Measurements from ENCODE around the gene AQP3. TPM values are rescaled to one million over a fixed set of nuclear protein-coding genes. Genes with fewer than 3 reads are reported as not detected.
"Not testable (repeated sequence)": the region's sequence is repeated elsewhere in the genome, so short reads cannot be mapped to it uniquely, and the experiment has no call there.

Gene AQP3
- total RNA-seq, 1 donor from 2014 or later = 1.1 TPM

DNA sequence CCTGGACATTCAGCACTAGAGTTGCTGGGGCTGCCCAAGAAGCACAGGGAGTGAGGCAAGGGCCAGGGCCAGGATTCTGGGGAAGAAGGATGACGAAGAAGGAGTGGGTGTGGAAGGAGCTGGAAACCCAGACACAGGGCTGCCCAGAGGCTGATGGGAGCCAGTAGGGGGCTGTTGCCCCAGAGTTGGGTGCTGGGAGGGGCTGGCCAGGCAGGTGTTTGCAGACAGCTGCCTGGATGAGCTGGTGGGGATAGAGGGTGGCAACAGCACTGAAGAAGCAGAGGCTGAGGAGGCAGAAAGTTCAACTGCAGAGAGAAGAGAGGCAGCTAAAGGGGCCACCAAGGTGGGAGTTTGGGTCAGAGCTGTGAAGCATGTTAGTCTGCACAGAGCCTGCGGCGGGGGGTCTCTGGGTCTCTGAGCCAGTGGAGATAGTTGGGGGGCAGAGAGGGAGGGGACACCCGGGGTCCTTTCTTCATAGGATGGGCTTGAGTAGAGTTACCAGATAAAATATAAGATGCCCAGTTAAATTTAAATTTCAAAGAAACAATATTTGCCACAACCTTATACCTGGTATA is 42.5 kb downstream of the AQP3 start:
- TF ChIP-seq, protein P1, sequence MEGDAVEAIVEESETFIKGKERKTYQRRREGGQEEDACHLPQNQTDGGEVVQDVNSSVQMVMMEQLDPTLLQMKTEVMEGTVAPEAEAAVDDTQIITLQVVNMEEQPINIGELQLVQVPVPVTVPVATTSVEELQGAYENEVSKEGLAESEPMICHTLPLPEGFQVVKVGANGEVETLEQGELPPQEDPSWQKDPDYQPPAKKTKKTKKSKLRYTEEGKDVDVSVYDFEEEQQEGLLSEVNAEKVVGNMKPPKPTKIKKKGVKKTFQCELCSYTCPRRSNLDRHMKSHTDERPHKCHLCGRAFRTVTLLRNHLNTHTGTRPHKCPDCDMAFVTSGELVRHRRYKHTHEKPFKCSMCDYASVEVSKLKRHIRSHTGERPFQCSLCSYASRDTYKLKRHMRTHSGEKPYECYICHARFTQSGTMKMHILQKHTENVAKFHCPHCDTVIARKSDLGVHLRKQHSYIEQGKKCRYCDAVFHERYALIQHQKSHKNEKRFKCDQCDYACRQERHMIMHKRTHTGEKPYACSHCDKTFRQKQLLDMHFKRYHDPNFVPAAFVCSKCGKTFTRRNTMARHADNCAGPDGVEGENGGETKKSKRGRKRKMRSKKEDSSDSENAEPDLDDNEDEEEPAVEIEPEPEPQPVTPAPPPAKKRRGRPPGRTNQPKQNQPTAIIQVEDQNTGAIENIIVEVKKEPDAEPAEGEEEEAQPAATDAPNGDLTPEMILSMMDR (conservative IDR thresholded peaks at IDR 0.05) = no peak
- no peaks in the 10 kb centered on the region for H3K27me3 Mint-ChIP-seq (ENCODE audit: low read depth)
- H3K36me3 Mint-ChIP-seq (ENCODE audit: low read depth) = no peaks in the 10 kb centered on the region
- no peaks in the 10 kb centered on the region for H3K9me3 Mint-ChIP-seq
- peak overlapping the region; percentile 95 for H3K27ac Mint-ChIP-seq (ENCODE audit: unreplicated experiment)
- no peak for DNase-seq (ENCODE audit: low read depth, low spot score)
- H3K4me3 Mint-ChIP-seq = peak overlapping the region; percentile 28
- peaks cover 28% of the 10 kb centered on the region for H3K4me1 Mint-ChIP-seq

DNA sequence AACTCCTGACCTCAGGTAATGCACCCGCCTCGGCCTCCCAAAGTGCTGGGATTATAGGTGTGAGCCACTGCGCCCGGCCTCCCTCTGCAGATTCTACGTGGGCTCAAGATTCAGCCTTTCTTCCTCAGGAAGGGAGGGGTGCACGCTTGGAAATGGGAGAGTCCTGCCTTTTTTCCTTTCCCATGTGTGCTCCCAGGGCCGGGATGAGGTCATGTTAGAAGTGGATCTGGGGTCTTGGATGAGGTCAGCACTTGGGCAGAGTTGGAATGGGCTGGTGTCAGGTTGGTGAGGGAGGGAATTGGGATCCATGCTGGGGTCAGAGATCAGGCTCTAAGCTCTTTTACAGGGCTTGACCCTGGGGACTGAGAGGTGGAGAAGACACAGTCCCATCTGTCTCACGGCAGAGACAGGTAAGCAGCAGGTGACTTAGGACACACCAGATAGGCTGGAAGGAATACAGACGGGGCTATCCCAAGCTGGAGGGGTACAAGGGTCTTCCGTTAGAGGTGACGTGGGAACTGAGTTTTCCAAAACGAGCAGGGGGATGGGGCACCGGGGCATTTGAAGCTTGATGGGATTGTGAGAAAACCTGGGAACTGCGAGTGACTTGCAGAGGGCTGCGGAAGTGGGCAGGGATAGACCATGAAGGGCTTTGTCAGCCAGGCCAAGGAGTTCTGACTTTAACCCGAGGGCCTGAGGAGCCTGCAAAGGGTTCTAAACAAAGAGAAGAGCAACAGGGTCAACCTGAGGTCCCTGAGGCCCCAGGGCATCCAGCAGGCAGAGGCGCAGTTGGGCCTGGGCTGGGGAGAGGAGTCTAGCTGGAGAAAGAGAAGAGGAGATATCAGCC is 43.2 kb downstream of the AQP3 start:
- peak; percentile 44 for DNase-seq (ENCODE audit: low read depth, low spot score)
- peaks cover 28% of the 10 kb centered on the region for H3K4me1 Mint-ChIP-seq
- no peaks in the 10 kb centered on the region for H3K9me3 Mint-ChIP-seq
- H3K4me3 Mint-ChIP-seq = peak overlapping the region; percentile 28
- no peaks in the 10 kb centered on the region for H3K36me3 Mint-ChIP-seq (ENCODE audit: low read depth)
- peak overlapping the region; percentile 95 for H3K27ac Mint-ChIP-seq (ENCODE audit: unreplicated experiment)
- TF ChIP-seq, protein P1 (conservative IDR thresholded peaks at IDR 0.05) = no peak
- no peaks in the 10 kb centered on the region for H3K27me3 Mint-ChIP-seq (ENCODE audit: low read depth)

DNA sequence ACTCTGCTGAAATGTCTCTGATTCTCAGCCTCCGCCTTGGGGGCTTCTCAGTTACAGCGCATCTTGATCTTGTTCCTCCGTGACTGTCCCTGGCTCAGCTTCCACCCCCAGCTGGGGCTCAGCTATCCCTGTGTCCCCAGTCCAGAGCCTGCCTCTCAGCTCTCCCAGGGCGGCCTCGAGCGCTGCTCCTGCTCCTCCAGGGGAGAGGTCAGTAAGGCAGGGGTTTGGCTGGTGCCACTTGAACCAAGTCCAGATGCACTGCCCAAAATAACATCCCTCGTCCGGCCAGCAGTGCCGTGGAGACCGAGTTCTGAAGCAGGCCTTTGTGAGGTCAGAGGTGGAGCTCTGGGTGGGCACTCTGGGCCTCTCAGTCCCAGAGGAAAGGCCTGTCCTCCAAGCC is 45.0 kb downstream of the AQP3 start, which contains the start of gene AQP7:
Gene AQP7, minus strand, starts transcription at position 198 of the 400 bp plus-strand sequence. CDS start 1,306 bp downstream, outside the sequence.
- H3K27ac Mint-ChIP-seq (ENCODE audit: unreplicated experiment); DNase-seq (ENCODE audit: low read depth, low spot score); H3K27me3 Mint-ChIP-seq (ENCODE audit: low read depth); H3K9me3 Mint-ChIP-seq; H3K36me3 Mint-ChIP-seq (ENCODE audit: low read depth): not testable (repeated sequence)
- Mint-ChIP-seq H3K4me1 (peaks cover 28% of the 10 kb centered on the region), H3K4me3 (peak within 1 kb of the TSS; percentile 23)

DNA sequence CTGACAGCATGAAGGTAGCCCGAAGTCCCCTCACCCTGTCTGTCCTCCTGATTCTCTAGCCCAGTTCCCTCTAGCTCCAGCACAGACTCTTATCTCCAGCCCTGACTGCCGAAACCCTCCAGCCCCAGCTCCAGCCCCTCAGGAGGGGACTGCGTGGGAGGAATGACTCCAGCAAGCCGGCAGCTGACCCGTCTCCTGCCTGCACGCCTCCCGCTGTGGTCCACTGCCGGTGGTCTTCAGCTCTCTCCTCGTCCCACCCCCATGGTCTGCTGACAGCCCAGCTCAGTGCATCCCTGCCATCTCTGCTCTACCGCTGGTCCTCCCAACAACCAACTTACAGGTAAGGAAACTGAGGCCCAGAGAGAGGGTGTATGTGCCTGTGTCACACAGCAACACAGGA is 45.6 kb downstream of the AQP3 start:
- H3K36me3 Mint-ChIP-seq (ENCODE audit: low read depth); DNase-seq (ENCODE audit: low read depth, low spot score); H3K9me3 Mint-ChIP-seq; H3K27me3 Mint-ChIP-seq (ENCODE audit: low read depth); H3K4me3 Mint-ChIP-seq; H3K27ac Mint-ChIP-seq (ENCODE audit: unreplicated experiment): not testable (repeated sequence)
- H3K4me1 Mint-ChIP-seq = peaks cover 28% of the 10 kb centered on the region

DNA sequence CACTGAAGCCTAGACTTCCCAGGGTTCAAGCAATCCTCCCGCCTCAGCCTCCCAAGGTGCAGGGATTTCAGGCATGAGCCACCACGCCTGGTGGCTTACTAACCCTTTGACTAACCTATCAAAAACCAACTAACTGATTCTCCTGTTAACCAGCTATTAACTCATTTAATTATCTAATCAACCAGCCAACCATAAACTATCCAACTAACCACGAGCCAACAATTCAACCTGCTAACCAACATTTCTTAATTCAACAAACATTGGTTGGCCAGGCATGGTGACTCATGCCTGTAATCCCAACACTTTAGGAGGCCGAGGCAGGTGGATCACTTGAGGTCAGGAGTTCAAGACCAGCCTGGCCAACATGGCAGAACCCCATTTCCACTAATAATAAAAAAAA is 48.3 kb downstream of the AQP3 start:
- H3K27me3 Mint-ChIP-seq (ENCODE audit: low read depth); H3K9me3 Mint-ChIP-seq; H3K4me3 Mint-ChIP-seq: not testable (repeated sequence)

DNA sequence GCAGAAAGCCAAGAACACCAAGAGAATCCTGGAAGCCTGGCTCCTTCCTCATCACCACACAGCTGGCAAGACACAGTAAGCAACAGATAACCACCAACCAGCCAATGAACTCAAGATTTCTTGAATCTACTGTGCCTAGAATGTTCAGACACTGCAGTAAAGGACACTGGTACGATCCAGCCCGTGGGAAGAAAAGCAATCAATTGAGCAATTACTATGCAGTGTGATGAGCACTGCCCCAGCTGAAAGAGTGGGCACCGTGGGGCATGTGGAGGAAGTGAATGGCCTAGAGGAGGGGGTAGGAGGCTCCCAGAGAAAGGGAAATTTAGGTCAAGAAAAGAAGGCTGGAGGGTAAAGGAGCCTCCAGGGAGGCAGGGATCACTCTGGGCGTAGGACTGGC is 49.6 kb downstream of the AQP3 start:
- not testable (repeated sequence) for H3K27me3 Mint-ChIP-seq (ENCODE audit: low read depth); H3K36me3 Mint-ChIP-seq (ENCODE audit: low read depth); H3K27ac Mint-ChIP-seq (ENCODE audit: unreplicated experiment); H3K9me3 Mint-ChIP-seq; DNase-seq (ENCODE audit: low read depth, low spot score); H3K4me3 Mint-ChIP-seq
- peaks cover 19% of the 10 kb centered on the region for H3K4me1 Mint-ChIP-seq

More for the DNA sequence above, 48.3 kb downstream of the AQP3 start:
- DNase-seq (ENCODE audit: low read depth, low spot score); H3K36me3 Mint-ChIP-seq (ENCODE audit: low read depth): not testable (repeated sequence)
- Mint-ChIP-seq H3K27ac (ENCODE audit: unreplicated experiment) (peak overlapping the region; percentile 29), H3K4me1 (peaks cover 21% of the 10 kb centered on the region)

DNA sequence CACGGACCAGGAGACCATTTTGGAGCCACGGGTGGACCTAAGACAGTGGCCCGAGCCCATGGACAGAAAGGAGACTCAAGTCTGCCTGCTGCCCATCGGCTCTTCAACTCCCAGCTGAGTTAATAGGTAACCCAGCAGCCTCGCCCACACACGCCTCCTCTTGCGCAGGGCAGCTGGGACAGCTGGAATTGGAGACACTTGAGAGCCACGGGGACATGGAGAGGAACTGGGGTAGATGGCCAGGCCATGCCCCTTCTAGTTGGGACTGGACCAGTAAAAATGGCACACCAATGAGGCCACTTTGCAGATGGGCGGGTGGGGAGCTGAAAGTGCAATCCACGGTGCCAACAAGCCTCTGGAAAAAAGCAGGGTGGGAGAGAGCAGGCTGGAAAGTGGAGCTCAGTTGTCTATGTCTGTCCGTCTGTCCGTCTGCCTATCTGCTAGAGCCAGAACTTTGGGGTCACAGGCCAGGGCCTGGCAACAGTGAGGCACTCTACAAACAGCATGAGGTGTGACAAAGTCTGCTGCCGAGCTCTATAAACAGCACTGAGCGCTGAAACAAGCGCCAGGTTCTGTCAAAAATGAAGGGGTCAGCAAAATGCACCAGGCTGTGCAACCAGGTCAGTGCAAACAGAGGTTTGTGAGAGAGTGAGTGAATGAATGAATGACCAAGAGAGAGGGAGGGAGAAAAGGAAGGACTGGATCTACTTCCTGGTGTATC is 52.1 kb downstream of the AQP3 start:
- not testable (repeated sequence) for H3K9me3 Mint-ChIP-seq; H3K27me3 Mint-ChIP-seq (ENCODE audit: low read depth); DNase-seq (ENCODE audit: low read depth, low spot score); H3K36me3 Mint-ChIP-seq (ENCODE audit: low read depth); H3K4me3 Mint-ChIP-seq; H3K27ac Mint-ChIP-seq (ENCODE audit: unreplicated experiment)
- peaks cover 19% of the 10 kb centered on the region for H3K4me1 Mint-ChIP-seq

DNA sequence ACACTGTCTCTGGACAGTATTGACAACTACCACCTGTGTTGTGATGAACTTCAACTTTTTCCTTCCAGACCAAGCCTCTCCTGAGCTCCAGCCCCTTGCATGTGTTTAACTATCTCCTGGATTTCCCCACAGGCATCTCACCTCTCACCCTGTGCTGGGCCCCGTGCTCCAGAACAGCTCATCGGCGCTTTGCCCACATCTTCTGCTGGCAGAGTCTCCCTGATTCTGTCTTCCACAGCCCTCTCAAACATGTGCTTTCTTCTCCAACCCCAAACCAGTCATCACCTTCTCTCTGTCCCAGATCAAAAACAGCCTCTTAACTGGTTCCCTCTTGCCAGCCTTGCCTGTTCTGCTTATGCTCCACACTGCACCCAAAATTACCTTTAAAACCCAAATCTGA is 53.4 kb downstream of the AQP3 start:
- peaks cover 26% of the 10 kb centered on the region for H3K4me1 Mint-ChIP-seq
- not testable (repeated sequence) for H3K4me3 Mint-ChIP-seq; H3K27ac Mint-ChIP-seq (ENCODE audit: unreplicated experiment); H3K36me3 Mint-ChIP-seq (ENCODE audit: low read depth); H3K9me3 Mint-ChIP-seq; DNase-seq (ENCODE audit: low read depth, low spot score); H3K27me3 Mint-ChIP-seq (ENCODE audit: low read depth)
